Measurements from ENCODE around the gene PRRC1. TPM values are rescaled to one million over a fixed set of nuclear protein-coding genes. Genes with fewer than 3 reads are reported as not detected.

The PRRC1 gene
- total RNA-seq, 1 experiment from 2014 or later, result 77.9 TPM

GRCh38 chr5:127562252-127562651 lies 44.8 kb downstream of the PRRC1 start:
- CTCF ChIA-PET, result no interaction called here
- no peak for TF ChIP-seq ZNF512 (CRISPR knock-in tag; IDR thresholded peaks at IDR 0.05; ENCODE audit: borderline replicate concordance)
- TF ChIP-seq ERG (CRISPR knock-in tag; IDR thresholded peaks at IDR 0.05), result no peak
- TF ChIP-seq AFF4 (CRISPR knock-in tag; IDR thresholded peaks at IDR 0.05; ENCODE audit: borderline replicate concordance), result no peak
- TF ChIP-seq USF1 (CRISPR knock-in tag; IDR thresholded peaks at IDR 0.05), result no peak
- no peak for TF ChIP-seq MYBL2 (CRISPR knock-in tag; IDR thresholded peaks at IDR 0.05)
- no peak for TF ChIP-seq GABPB1 (CRISPR knock-in tag; IDR thresholded peaks at IDR 0.05)
- no peak for TF ChIP-seq TP53 (CRISPR knock-in tag; IDR thresholded peaks at IDR 0.05)
- TF ChIP-seq ATF1 (CRISPR knock-in tag; IDR thresholded peaks at IDR 0.05), result no peak
- no peak for TF ChIP-seq USF2 (CRISPR knock-in tag; IDR thresholded peaks at IDR 0.05)
- TF ChIP-seq TEAD4 (CRISPR knock-in tag; IDR thresholded peaks at IDR 0.05), result no peak
- TF ChIP-seq PREB (CRISPR knock-in tag; IDR thresholded peaks at IDR 0.05; ENCODE audit: borderline replicate concordance), result no peak
- no peak for TF ChIP-seq ZNF317 (CRISPR knock-in tag; IDR thresholded peaks at IDR 0.05; ENCODE audit: borderline replicate concordance, low read depth)
- no peak for TF ChIP-seq NFATC4 (CRISPR knock-in tag; IDR thresholded peaks at IDR 0.05)
- TF ChIP-seq RORB (CRISPR knock-in tag; IDR thresholded peaks at IDR 0.05), result no peak
- TF ChIP-seq ZSCAN18 (CRISPR knock-in tag; IDR thresholded peaks at IDR 0.05), result no peak
- TF ChIP-seq SP1 (CRISPR knock-in tag; conservative IDR thresholded peaks at IDR 0.05), result no peak
- no peak for TF ChIP-seq GTF2I (CRISPR knock-in tag; conservative IDR thresholded peaks at IDR 0.05)
- no peak overlapping the region for H3K4me3 Mint-ChIP-seq
- no peaks in the 10 kb centered on the region for H3K36me3 Mint-ChIP-seq
- no peaks in the 10 kb centered on the region for H3K9me3 Mint-ChIP-seq
- DNase-seq (ENCODE audit: low spot score) (peak; percentile 30), ATAC-seq (peak; percentile 93)
- H3K27ac Mint-ChIP-seq, result no peak overlapping the region
- H3K27me3 Mint-ChIP-seq (ENCODE audit: low read depth), result peaks cover 3% of the 10 kb centered on the region; the same call in 1 of the 2 replicates
- POLR2A ChIA-PET, result no interaction called here
- H3K4me1 Mint-ChIP-seq, result peaks cover 1% of the 10 kb centered on the region
